Breast epithelium (tissue), 4 donors: ENCODE measurements around the gene TVP23B. TPM values are rescaled to one million over a fixed set of nuclear protein-coding genes. Genes with fewer than 3 reads are reported as not detected.
"Not testable (repeated sequence)": the region's sequence is repeated elsewhere in the genome, so short reads cannot be mapped to it uniquely, and the experiment has no call there.

ENCODE experiments used
- DNase-seq, 2 donors: peaks; one replicate each; pipeline ENCODE4 v3.0.0-alpha.2; 2019; ENCODE audit warnings: low spot score in 2 of 2
- H3K27ac ChIP-seq, 2 donors: fragments of 200-600 bp; sonication (generic) in 1 of 2; one replicate each; pipeline ENCODE4 v1.5.1; 2016 to 2019; ENCODE audit warnings: mild to moderate bottlenecking in 1 of 2
- H3K27me3 ChIP-seq, 2 donors: fragments of 200-600 bp; sonication (generic) in 1 of 2; one replicate each; pipeline versions ENCODE4 v1.5.1 to v1.6.0; 2017 to 2019; ENCODE audit warnings: control low read depth in 1 of 2, mild to moderate bottlenecking in 1 of 2
- H3K36me3 ChIP-seq: fragments of 200-600 bp; one replicate; pipeline ENCODE4 v1.5.1; 2019
- H3K4me1 ChIP-seq, 2 donors: fragments of 200-600 bp; sonication (generic); one replicate each; pipeline ENCODE4 v1.5.1; 2016 to 2019; ENCODE audit warnings: control low read depth in 1 of 2
- H3K4me3 ChIP-seq, 3 donors: fragments of 200-600 bp; sonication (generic); 1 replicate in 2 of 3; 2 replicates in 1 of 3; pipeline ENCODE4 v1.5.1; 2016 to 2019; ENCODE audit warnings: mild to moderate bottlenecking in 3 of 3, moderate library complexity in 2 of 3
- H3K9me3 ChIP-seq, 2 donors: fragments of 200-600 bp; sonication (generic) in 1 of 2; one replicate each; pipeline ENCODE4 v1.5.1; 2016 to 2019; ENCODE audit warnings: control low read depth in 1 of 2
- POLR2A ChIP-seq: fragments of 450-650 bp; IDR thresholded peaks from one replicate; pipeline ENCODE4 v1.6.1; 2016; ENCODE audit warnings: antibody characterized with exemption, mild to moderate bottlenecking, moderate library complexity
- POLR2AphosphoS5 ChIP-seq, 3 donors: sonication (generic); formaldehyde crosslinking; IDR thresholded peaks; one replicate each; pipeline ENCODE4 v1.6.1; 2017; ENCODE audit warnings: antibody characterized with exemption in 3 of 3
- intact Hi-C: fragments of 100-400 bp; cut with DNase I; formaldehyde crosslinking; loops from one replicate; pipeline ENCODE4 v1.15.1; 2023; ENCODE audit warnings: low total_unique reads
- total RNA-seq, 3 donors: library from RNA; depleted of rRNA; stranded (reverse); fragments of >200 nt; gene quantifications; one replicate each; pipeline ENCODE4 v1.1.0, GENCODE V29; 2016
- TF ChIP-seq, protein P1 (sequence below), 3 donors: fragments of 450-650 bp; IDR thresholded peaks; one replicate each; pipeline ENCODE4 v1.5.1; 2016 to 2017; ENCODE audit warnings: antibody characterized with exemption in 3 of 3, mild to moderate bottlenecking in 3 of 3, moderate library complexity in 3 of 3

Gene TVP23B
- total RNA-seq, 3 donors from 2014 or later: 33.9 to 66.2 (median 54.4) TPM

DNA sequence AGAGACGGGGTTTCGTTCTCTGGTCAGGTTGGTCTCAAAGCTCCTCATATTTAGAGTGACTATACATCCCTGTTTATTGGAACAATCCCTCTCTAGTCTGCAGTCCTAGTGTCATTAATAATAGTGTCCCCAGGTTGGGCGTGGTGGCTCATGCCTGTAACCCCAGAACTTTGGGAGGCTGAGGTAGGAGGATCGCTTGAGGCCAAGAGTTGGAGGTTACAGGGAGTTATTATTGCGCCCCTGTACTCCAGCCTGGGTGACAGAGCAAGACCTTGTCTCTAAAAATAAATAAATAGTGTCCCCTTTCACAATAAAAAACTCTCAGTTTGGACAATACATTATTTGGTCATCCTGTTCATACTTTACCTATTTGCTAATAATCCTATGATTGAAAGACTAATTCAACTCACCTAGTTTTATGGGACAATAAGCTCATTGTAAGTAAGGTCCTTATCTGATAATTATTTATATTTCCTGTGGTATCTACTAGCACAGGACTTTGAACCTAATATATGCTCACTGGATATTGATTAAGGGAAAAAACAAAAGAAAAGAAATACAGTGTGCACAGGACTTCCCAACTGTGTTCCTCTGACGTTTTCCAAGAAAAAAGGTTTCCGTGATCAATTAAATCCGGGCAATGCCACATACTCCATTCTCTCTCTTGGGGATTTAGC, 23.5 kb upstream of the TVP23B start:
- DNase-seq, H3K9me3 ChIP-seq, H3K4me3 ChIP-seq, H3K4me1 ChIP-seq, H3K36me3 ChIP-seq, intact Hi-C loops, H3K27me3 ChIP-seq, H3K27ac ChIP-seq: not testable (repeated sequence)

DNA sequence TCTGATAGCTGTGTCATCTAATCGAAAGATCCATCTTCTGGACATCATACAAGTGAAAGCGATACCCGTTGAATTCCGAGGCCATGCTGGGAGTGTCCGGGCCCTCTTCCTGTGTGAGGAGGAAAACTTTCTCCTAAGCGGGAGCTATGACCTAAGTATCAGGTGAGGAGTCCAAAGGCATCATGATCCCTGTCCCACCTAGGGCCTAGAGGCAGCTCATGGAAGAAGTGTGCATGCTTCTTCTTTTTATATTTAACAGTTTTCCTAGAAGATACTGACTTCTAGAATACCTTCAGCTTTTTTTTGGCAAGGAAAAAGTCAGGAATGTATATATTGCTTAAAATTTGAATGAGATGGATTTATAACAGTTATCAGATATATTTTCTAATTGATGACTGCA, 22.6 kb upstream of the TVP23B start:
- H3K27ac ChIP-seq, intact Hi-C loops, H3K36me3 ChIP-seq, H3K27me3 ChIP-seq, DNase-seq, H3K4me3 ChIP-seq, H3K9me3 ChIP-seq, H3K4me1 ChIP-seq: not testable (repeated sequence)

DNA sequence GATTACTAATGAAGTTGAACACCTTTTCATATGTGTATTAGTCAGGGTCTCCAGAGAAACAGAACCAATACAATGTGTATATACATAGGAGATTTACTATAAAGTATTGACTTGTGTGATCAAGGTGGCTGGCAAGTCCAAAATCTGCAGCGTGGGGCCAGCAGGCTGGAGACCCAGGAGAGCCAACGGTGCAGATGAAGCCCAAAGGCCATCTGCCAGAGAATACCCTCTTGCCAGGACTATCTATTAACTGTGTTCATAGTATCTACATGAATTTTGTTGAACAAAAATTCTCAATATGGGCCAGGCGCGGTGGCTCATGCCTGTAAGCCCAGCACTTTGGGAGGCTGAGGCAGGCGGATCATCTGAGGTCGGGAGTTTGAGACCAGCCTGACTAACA, 20.8 kb upstream of the TVP23B start:
- H3K4me1 ChIP-seq, H3K36me3 ChIP-seq, H3K27me3 ChIP-seq, H3K9me3 ChIP-seq, H3K27ac ChIP-seq, DNase-seq, H3K4me3 ChIP-seq, intact Hi-C loops: not testable (repeated sequence)

DNA sequence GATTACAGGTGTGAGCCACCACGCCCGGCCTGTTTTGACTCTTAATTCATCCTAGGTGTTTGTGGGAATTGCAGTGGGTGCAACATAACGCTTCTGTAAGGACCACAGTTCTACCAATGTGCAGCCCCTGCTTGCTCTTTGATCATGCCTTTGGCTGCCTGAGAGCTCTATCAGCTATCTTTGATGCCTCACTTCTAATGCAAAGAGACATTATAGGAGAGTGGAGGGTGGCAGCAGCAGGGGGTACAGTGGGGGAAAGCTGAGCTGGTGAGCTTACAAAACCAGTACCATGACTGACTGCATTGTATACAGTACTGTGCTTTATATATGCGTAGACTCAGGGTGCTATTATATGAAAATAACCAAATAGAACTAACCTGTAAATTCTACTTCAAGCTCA, 10.4 kb upstream of the TVP23B start:
- intact Hi-C loops, DNase-seq, H3K4me1 ChIP-seq, H3K36me3 ChIP-seq, H3K4me3 ChIP-seq, H3K27me3 ChIP-seq, H3K27ac ChIP-seq, H3K9me3 ChIP-seq: not testable (repeated sequence)

DNA sequence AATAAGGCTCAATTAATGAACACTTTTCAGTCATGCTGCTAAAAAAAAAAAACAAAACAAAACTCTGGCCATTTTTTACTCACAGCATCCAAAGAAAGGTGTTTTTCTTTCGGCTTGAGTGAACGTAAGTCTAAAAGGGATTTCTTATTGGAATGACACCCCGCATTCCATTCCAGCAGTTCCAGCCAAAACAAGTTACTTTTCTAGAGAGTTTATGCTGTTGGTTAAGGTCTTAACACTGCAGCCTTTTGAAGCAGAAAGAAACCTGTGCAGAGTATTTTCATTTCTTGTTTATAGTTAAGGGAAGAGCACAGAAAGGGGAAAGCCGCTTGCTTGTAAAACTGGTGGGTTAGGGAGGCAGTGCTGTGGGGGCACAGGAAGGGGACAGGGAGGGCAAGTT, 9.9 kb upstream of the TVP23B start:
- H3K4me3 ChIP-seq, H3K9me3 ChIP-seq, intact Hi-C loops, DNase-seq, H3K4me1 ChIP-seq, H3K27ac ChIP-seq, H3K36me3 ChIP-seq, H3K27me3 ChIP-seq: not testable (repeated sequence)

DNA sequence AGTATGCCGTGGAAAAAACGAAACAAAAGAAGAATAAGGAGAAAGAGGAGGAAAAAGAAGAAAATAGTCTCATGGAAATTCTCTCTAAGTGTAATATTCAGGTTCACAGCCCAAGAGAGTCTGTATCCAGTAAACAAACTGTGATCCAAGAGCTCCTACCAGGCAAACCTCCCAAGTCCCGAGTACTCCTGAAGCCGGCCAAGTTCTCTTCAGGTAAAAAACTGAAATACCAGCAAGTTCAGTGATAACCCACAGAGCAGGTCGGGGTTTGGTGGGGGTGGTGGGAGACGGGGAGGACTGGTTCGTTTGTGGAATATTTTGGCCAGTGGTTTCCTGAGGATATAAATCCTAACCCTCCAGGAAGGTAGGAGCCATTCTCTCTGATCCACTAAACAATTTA, 8.5 kb upstream of the TVP23B start:
- Histone ChIP-seq H3K27me3 (no peaks in the 10 kb centered on the region), H3K9me3 (no peaks in the 10 kb centered on the region), H3K4me1 (no peaks in the 10 kb centered on the region), H3K36me3 (no peaks in the 10 kb centered on the region), H3K27ac (no peak overlapping the region), H3K4me3 (no peak overlapping the region)
- intact Hi-C loops: no loop called here
- no peak for TF ChIP-seq POLR2A
- no peak for TF ChIP-seq POLR2AphosphoS5 (IDR thresholded peaks at IDR 0.05)
- TF ChIP-seq, protein P1, sequence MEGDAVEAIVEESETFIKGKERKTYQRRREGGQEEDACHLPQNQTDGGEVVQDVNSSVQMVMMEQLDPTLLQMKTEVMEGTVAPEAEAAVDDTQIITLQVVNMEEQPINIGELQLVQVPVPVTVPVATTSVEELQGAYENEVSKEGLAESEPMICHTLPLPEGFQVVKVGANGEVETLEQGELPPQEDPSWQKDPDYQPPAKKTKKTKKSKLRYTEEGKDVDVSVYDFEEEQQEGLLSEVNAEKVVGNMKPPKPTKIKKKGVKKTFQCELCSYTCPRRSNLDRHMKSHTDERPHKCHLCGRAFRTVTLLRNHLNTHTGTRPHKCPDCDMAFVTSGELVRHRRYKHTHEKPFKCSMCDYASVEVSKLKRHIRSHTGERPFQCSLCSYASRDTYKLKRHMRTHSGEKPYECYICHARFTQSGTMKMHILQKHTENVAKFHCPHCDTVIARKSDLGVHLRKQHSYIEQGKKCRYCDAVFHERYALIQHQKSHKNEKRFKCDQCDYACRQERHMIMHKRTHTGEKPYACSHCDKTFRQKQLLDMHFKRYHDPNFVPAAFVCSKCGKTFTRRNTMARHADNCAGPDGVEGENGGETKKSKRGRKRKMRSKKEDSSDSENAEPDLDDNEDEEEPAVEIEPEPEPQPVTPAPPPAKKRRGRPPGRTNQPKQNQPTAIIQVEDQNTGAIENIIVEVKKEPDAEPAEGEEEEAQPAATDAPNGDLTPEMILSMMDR (IDR thresholded peaks at IDR 0.05): no peak
- no peak for DNase-seq

DNA sequence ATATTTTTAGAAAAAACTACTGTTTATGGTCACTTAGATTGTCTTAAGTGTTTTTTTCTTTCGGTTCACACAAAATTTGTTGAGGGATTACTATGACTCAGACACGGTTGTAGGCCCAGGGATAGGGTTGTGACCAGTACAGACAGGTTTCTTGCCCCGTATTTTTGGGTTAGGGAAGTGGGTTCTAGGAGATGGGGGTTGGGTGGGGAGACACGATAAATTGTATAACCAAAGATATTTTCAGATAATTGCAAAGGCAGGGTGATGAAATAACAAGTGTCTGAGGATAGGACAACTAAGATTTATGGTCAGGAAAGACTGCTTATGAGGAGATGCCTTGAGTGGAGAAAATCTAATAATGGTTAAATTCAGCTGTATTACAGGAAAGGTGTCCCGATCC, 822 bp downstream of the TVP23B start:
- DNase-seq, H3K9me3 ChIP-seq, H3K27ac ChIP-seq, H3K27me3 ChIP-seq, H3K4me1 ChIP-seq, intact Hi-C loops, H3K36me3 ChIP-seq: not testable (repeated sequence)
- H3K4me3 ChIP-seq: peak overlapping the region; percentile 50 to 73 (median 59)

DNA sequence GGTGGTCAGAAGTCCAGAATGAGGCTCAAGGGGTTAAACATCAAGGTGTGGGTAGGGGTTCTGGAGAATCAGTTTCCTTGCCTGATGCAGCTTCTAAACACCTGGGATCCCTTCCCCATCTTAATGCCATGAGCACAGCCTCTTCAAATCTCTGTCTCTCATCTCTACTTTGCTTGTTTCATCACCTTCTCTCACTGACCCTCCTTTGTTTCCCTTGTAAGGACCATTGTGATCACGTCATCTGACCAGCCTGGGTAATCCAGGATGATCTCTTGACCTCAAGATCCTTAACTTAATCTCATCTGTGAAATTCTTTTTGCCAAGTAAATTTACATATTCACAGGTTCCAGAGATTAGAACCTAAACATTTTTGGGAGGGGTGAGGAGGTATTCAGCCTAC, 5.0 kb downstream of the TVP23B start:
- H3K4me1 ChIP-seq, H3K27ac ChIP-seq, H3K27me3 ChIP-seq, H3K9me3 ChIP-seq, H3K4me3 ChIP-seq, DNase-seq, intact Hi-C loops, H3K36me3 ChIP-seq: not testable (repeated sequence)

DNA sequence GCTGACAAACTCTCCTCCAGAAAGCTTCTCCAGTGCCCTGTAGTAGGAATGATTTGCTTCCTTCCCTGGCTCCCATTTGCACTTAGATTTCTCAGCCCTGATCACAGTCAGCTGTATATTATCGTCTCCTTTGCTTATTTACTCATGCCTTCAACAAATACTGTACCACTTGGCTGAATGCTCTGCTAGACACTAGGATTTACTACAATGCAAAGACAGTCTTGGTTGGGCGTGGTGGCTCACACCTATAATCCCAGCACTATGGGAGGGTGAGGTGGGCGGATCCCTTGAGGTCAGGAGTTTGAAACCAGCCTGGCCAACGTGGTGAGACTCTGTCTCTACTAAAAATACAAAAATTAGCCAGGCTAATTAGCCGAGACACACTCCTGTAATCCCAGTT, 5.9 kb downstream of the TVP23B start:
- intact Hi-C loops, H3K4me3 ChIP-seq, H3K9me3 ChIP-seq, H3K27me3 ChIP-seq, DNase-seq, H3K36me3 ChIP-seq, H3K4me1 ChIP-seq, H3K27ac ChIP-seq: not testable (repeated sequence)

DNA sequence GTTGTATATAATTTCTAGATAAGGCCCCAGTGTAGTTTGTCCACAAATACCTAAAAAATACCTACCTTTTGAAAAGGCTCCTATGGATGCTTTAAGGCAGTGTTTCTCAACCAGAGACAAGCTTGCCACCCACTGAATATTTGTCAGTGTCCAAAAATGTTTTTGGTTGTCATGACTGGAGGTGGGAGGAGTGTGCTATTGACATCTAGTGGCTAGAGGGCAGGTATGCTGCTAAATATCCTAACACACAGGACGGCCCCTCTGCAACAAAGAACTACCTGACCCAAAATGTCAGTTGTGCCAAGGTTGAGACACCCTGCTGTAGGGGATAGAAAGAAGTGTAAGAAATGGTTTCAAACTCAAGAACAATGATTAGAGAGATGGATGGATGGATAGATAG, 10.4 kb downstream of the TVP23B start:
- H3K36me3 ChIP-seq, H3K9me3 ChIP-seq, DNase-seq, H3K4me3 ChIP-seq, H3K27me3 ChIP-seq, intact Hi-C loops, H3K27ac ChIP-seq, H3K4me1 ChIP-seq: not testable (repeated sequence)

DNA sequence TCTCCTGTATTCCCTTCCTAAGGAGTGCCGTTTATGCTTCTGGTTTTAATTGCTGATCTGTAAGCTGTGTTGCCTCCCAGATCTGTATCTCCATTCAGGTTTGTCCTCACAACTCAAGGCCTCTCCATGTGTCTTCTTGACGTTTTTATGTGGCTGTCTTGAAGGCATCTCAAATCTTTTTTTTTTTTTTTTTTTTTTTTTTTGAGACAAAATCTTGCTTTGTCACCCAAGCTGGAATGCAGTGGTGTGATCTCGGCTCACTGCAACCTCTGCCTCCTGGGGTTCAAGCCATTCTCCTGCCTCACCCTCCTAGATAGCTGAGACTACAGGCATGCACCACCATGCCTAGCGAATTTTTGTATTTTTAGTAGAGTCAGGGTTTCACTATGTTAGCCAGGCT, 13.9 kb downstream of the TVP23B start:
- H3K36me3 ChIP-seq, H3K9me3 ChIP-seq, H3K4me3 ChIP-seq, intact Hi-C loops, H3K27me3 ChIP-seq, DNase-seq, H3K27ac ChIP-seq, H3K4me1 ChIP-seq: not testable (repeated sequence)

DNA sequence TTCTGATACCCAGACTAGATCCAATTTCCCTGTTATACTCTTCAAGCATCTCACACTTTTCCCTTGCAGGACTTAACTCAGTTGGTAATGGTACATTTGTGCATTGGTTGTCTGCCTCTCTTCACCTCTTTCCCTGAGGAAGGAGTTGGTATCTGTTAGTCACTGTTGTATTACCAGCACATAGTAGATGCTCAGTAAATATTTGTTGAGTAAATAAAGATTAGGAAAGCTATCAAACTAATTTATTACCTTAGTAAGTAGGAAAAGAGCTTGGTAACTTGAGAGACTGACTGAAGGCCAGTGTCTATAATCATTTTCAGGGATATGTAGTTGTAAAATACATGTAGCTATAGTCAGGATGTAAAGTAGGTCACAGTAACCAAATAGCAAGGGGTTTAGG, 15.9 kb downstream of the TVP23B start:
- H3K4me1 ChIP-seq, H3K4me3 ChIP-seq, H3K36me3 ChIP-seq, H3K9me3 ChIP-seq, H3K27me3 ChIP-seq, intact Hi-C loops, H3K27ac ChIP-seq, DNase-seq: not testable (repeated sequence)
